ENCODE measurements around the gene PLXNA4. TPM values are rescaled to one million over a fixed set of nuclear protein-coding genes. Genes with fewer than 3 reads are reported as not detected.

The PLXNA4 gene
- total RNA-seq, 1 donor from 2014 or later = 3.3 TPM

- H3K27me3 Mint-ChIP-seq (ENCODE audit: low read depth, unreplicated experiment) = peaks cover 64% of the 10 kb centered on the region
- H3K9me3 ChIP-seq (ENCODE audit: insufficient read depth, low read depth, low read length) = no peaks in the 10 kb centered on the region
- H3K4me3 ChIP-seq (ENCODE audit: insufficient read depth, low read depth, low read length) = no peak overlapping the region
- no peaks in the 10 kb centered on the region for H3K79me2 ChIP-seq (ENCODE audit: insufficient read depth, low read length)
- H3K36me3 ChIP-seq (ENCODE audit: insufficient read depth, low read length) = no peaks in the 10 kb centered on the region
- no peak overlapping the region for H3K27ac Mint-ChIP-seq (ENCODE audit: unreplicated experiment)
- H3K27me3 ChIP-seq (ENCODE audit: insufficient read depth, low read length) = no peaks in the 10 kb centered on the region
- no peak overlapping the region for H3K4me2 ChIP-seq (ENCODE audit: low read length)
- H3K9me3 Mint-ChIP-seq (ENCODE audit: unreplicated experiment) = peaks cover 4% of the 10 kb centered on the region
- TF ChIP-seq CTCF (IDR thresholded peaks at IDR 0.05; ENCODE audit: insufficient read depth, low read depth, low read length) (no peak), EZH2 (IDR thresholded peaks at IDR 0.05; ENCODE audit: insufficient read depth, low read length) (no peak)
- no peaks in the 10 kb centered on the region for H4K20me1 ChIP-seq (ENCODE audit: insufficient read depth, low read length)
- peaks cover 3% of the 10 kb centered on the region for H3K4me1 Mint-ChIP-seq (ENCODE audit: low read depth, unreplicated experiment)
- DNase-seq (ENCODE audit: low read depth) (no peak), FAIRE-seq (no peak)
- H3K4me3 Mint-ChIP-seq (ENCODE audit: unreplicated experiment) = no peak overlapping the region
- H3K9ac ChIP-seq (ENCODE audit: low read length) = no peak overlapping the region
- no peak overlapping the region for H2AFZ ChIP-seq (ENCODE audit: low read depth, low read length)
- peaks cover 2% of the 10 kb centered on the region for H3K36me3 Mint-ChIP-seq (ENCODE audit: low read depth, unreplicated experiment)
- H3K27ac ChIP-seq (ENCODE audit: low read depth, low read length) = no peak overlapping the region
- H3K4me1 ChIP-seq (ENCODE audit: insufficient read depth, low read length) = no peaks in the 10 kb centered on the region
Measured at GRCh38 chr7:132565885-132566284, 10.4 kb downstream of the PLXNA4 start.

- peaks cover 64% of the 10 kb centered on the region for H3K27me3 Mint-ChIP-seq (ENCODE audit: low read depth, unreplicated experiment)
- H3K4me2 ChIP-seq (ENCODE audit: low read length) = no peak overlapping the region
Measured at GRCh38 chr7:132565441-132565840, 10.8 kb downstream of the PLXNA4 start.

More at GRCh38 chr7:132565441-132565840, 10.8 kb downstream of the PLXNA4 start:
- H3K36me3 Mint-ChIP-seq (ENCODE audit: low read depth, unreplicated experiment) = peaks cover 5% of the 10 kb centered on the region
- H4K20me1 ChIP-seq (ENCODE audit: insufficient read depth, low read length) = no peaks in the 10 kb centered on the region
- H3K27me3 ChIP-seq (ENCODE audit: insufficient read depth, low read length) = no peaks in the 10 kb centered on the region
- H3K36me3 ChIP-seq (ENCODE audit: insufficient read depth, low read length) = no peaks in the 10 kb centered on the region
- H3K27ac ChIP-seq (ENCODE audit: low read depth, low read length) = no peak overlapping the region
- FAIRE-seq = no peak
- no peaks in the 10 kb centered on the region for H3K79me2 ChIP-seq (ENCODE audit: insufficient read depth, low read length)
- peaks cover 3% of the 10 kb centered on the region for H3K4me1 Mint-ChIP-seq (ENCODE audit: low read depth, unreplicated experiment)
- H3K9me3 Mint-ChIP-seq (ENCODE audit: unreplicated experiment) = peaks cover 8% of the 10 kb centered on the region
- no peak overlapping the region for H3K4me3 ChIP-seq (ENCODE audit: insufficient read depth, low read depth, low read length)
- TF ChIP-seq EZH2 (IDR thresholded peaks at IDR 0.05; ENCODE audit: insufficient read depth, low read length) (no peak), CTCF (IDR thresholded peaks at IDR 0.05; ENCODE audit: insufficient read depth, low read depth, low read length) (no peak)
- no peak for DNase-seq (ENCODE audit: low read depth)
- H3K9ac ChIP-seq (ENCODE audit: low read length) = no peak overlapping the region
- H3K4me3 Mint-ChIP-seq (ENCODE audit: unreplicated experiment) = no peak overlapping the region
- no peak overlapping the region for H3K27ac Mint-ChIP-seq (ENCODE audit: unreplicated experiment)
- no peaks in the 10 kb centered on the region for H3K9me3 ChIP-seq (ENCODE audit: insufficient read depth, low read depth, low read length)
- no peak overlapping the region for H2AFZ ChIP-seq (ENCODE audit: low read depth, low read length)
- no peaks in the 10 kb centered on the region for H3K4me1 ChIP-seq (ENCODE audit: insufficient read depth, low read length)

Data from astrocyte (in vitro differentiated cells and primary cell).